Hindlimb muscle (tissue), 1 donor: ENCODE data around the gene GRAMD1A. TPM values are rescaled to one million over a fixed set of nuclear protein-coding genes. Genes with fewer than 3 reads are reported as not detected.

Experiments used
- DNase-seq: peaks from one replicate; pipeline ENCODE4 v3.0.0-alpha.2; 2013
- polyA plus RNA-seq: library from polyadenylated mRNA; unstranded; fragments of 120-200 nt; gene quantifications from one replicate; pipeline ENCODE4 v1.2.1, GENCODE V29; 2013; ENCODE audit not compliant: insufficient read length

The GRAMD1A gene
- polyA plus RNA-seq, 1 donor: 48.5 TPM

GRCh38 chr19:35076026-35076370 is 75.9 kb downstream of the GRAMD1A start:
- DNase-seq: no peak

Other genes with a start within 250 kb of the GRAMD1A start
- 7.2 TPM for gene ZNF599, start 227.1 kb upstream of the GRAMD1A start, polyA plus RNA-seq
- 3.9 TPM for gene ZNF30, start 73.4 kb upstream of the GRAMD1A start, polyA plus RNA-seq
- 2.7 TPM for gene ZNF792, start 36.1 kb upstream of the GRAMD1A start, polyA plus RNA-seq
- 7.2 TPM for gene SCN1B, start 30.1 kb downstream of the GRAMD1A start, polyA plus RNA-seq
- gene HPN, start 41.4 kb downstream of the GRAMD1A start, polyA plus RNA-seq: 0.36 TPM
- gene FXYD3, start 115.5 kb downstream of the GRAMD1A start, polyA plus RNA-seq: 0.97 TPM
- 13.2 TPM for gene LGI4, start 134.7 kb downstream of the GRAMD1A start, polyA plus RNA-seq
- 281 TPM for gene FXYD1, start 138.5 kb downstream of the GRAMD1A start, polyA plus RNA-seq
- 0.65 TPM for gene FXYD7, start 142.9 kb downstream of the GRAMD1A start, polyA plus RNA-seq
- gene FXYD5, start 154.4 kb downstream of the GRAMD1A start, polyA plus RNA-seq: 22.3 TPM
- not detected for gene FAM187B, start 228.4 kb downstream of the GRAMD1A start, polyA plus RNA-seq
- gene LSR, start 248.7 kb downstream of the GRAMD1A start, polyA plus RNA-seq: 5.3 TPM